ENCODE measurements around the gene ZNF324B.

- TF ChIP-seq EP300 (IDR thresholded peaks at IDR 0.05; ENCODE audit: borderline replicate concordance) (no peak), CREB1 (IDR thresholded peaks at IDR 0.05; ENCODE audit: low read depth) (no peak), USF1 (IDR thresholded peaks at IDR 0.05) (no peak), YY1 (IDR thresholded peaks at IDR 0.05; ENCODE audit: low read depth) (no peak), FOXM1 (IDR thresholded peaks at IDR 0.05; ENCODE audit: borderline replicate concordance, low read depth) (no peak), TAF1 (IDR thresholded peaks at IDR 0.05; ENCODE audit: low read depth) (no peak), TCF12 (IDR thresholded peaks at IDR 0.05; ENCODE audit: low read depth) (no peak), RAD21 (IDR thresholded peaks at IDR 0.05; ENCODE audit: low read depth) (no peak), ZBTB7A (IDR thresholded peaks at IDR 0.05; ENCODE audit: low read depth) (no peak), MAX (IDR thresholded peaks at IDR 0.05) (peak; percentile 8; the same call in 1 of the 2 replicates), EGR1 (IDR thresholded peaks at IDR 0.05) (no peak), CEBPB (IDR thresholded peaks at IDR 0.05) (no peak)
Measured at GRCh38 chr19:58474997-58475713, 23.7 kb downstream of the ZNF324B start.
